Left ventricle myocardium inferior (tissue), 1 donor: ENCODE measurements around the gene CHIA. TPM values are rescaled to one million over a fixed set of nuclear protein-coding genes. Genes with fewer than 3 reads are reported as not detected.

Experiments used
- DNase-seq: peaks from one replicate; pipeline ENCODE4 v3.0.0-alpha.2; 2020
- H3K27ac ChIP-seq: fragments of 200-600 bp; replicated peaks from 2 replicates; pipeline ENCODE4 v1.8.0; 2021
- H3K27me3 ChIP-seq: fragments of 200-600 bp; 2 replicates; pipeline ENCODE4 v1.8.0; 2021; ENCODE audit warnings: low read depth
- H3K36me3 ChIP-seq: fragments of 200-600 bp; 2 replicates; pipeline ENCODE4 v1.8.0; 2021
- H3K4me1 ChIP-seq: fragments of 200-600 bp; 2 replicates; pipeline ENCODE4 v1.8.0; 2021
- H3K4me3 ChIP-seq: fragments of 200-600 bp; 2 replicates; pipeline ENCODE4 v1.8.0; 2021; ENCODE audit warnings: mild to moderate bottlenecking, moderate library complexity
- H3K9me3 ChIP-seq: fragments of 200-600 bp; replicated peaks from 2 replicates; pipeline ENCODE4 v1.8.0; 2021
- CTCF ChIP-seq: fragments of 200-600 bp; IDR thresholded peaks from 2 replicates; pipeline ENCODE4 v1.8.0; 2021; ENCODE audit warnings: antibody characterized with exemption, mild to moderate bottlenecking, borderline replicate concordance
- intact Hi-C: fragments of 100-400 bp; cut with micrococcal nuclease; formaldehyde crosslinking; loops from one replicate; pipeline ENCODE4 v1.11.0; 2022
- long read RNA-seq: library from polyadenylated mRNA; unstranded; transcript quantifications from one replicate; pipeline ENCODE4 v2.0.0, GENCODE V29; 2021
- total RNA-seq: library from RNA; stranded (reverse); fragmentation: NEBNext Ultra II Directional; extraction: Animal tissue kit (Norgen Biotek cat#: 25700); gene quantifications from one replicate; pipeline ENCODE4 v1.2.1, GENCODE V29; 2021
- donor health status: DM: no; HTN: yes; CAD: no; lungs with severe emphysema.

Gene CHIA
- not detected for total RNA-seq
- long read RNA-seq, result 0 reads

GRCh38 chr1:111290630-111291029 lies at the start of gene CHIA:
CHIA (plus strand) TSS chr1:111290851; CDS start chr1:111310468, 19,617 bp downstream.
- H3K36me3 ChIP-seq, result no peaks in the 10 kb centered on the region
- H3K27me3 ChIP-seq, result peaks cover 5% of the 10 kb centered on the region
- no peaks in the 10 kb centered on the region for H3K9me3 ChIP-seq
- intact Hi-C loops, result no loop called here
- no peak within 1 kb of the TSS for H3K27ac ChIP-seq
- TF ChIP-seq CTCF, result no peak
- H3K4me3 ChIP-seq, result no peak within 1 kb of the TSS
- H3K4me1 ChIP-seq, result peaks cover 7% of the 10 kb centered on the region
- no peak for DNase-seq

GRCh38 chr1:111241797-111242196 lies 48.9 kb upstream of the CHIA start:
- Histone ChIP-seq H3K4me3 (no peak overlapping the region), H3K4me1 (peaks cover 17% of the 10 kb centered on the region), H3K36me3 (no peaks in the 10 kb centered on the region), H3K27me3 (no peaks in the 10 kb centered on the region), H3K9me3 (no peaks in the 10 kb centered on the region), H3K27ac (no peak overlapping the region)
- TF ChIP-seq CTCF, result no peak
- no peak for DNase-seq
- intact Hi-C loops, result no loop called here

- Histone ChIP-seq H3K36me3 (no peaks in the 10 kb centered on the region), H3K27me3 (no peaks in the 10 kb centered on the region), H3K4me3 (no peak overlapping the region), H3K9me3 (no peaks in the 10 kb centered on the region), H3K27ac (peak overlapping the region; percentile 32), H3K4me1 (peaks cover 17% of the 10 kb centered on the region)
- intact Hi-C loops, result no loop called here
- TF ChIP-seq CTCF, result no peak
- DNase-seq, result peak; percentile 40
Observed at GRCh38 chr1:111242805-111243523, 47.7 kb upstream of the CHIA start.

GRCh38 chr1:111247125-111247838 lies 43.4 kb upstream of the CHIA start:
- Histone ChIP-seq H3K9me3 (no peaks in the 10 kb centered on the region), H3K36me3 (no peaks in the 10 kb centered on the region), H3K27ac (no peak overlapping the region), H3K27me3 (no peaks in the 10 kb centered on the region), H3K4me1 (peaks cover 17% of the 10 kb centered on the region), H3K4me3 (no peak overlapping the region)
- no peak for DNase-seq
- TF ChIP-seq CTCF, result no peak
- intact Hi-C loops, result no loop called here

GRCh38 chr1:111249960-111250359 lies 40.7 kb upstream of the CHIA start:
- Histone ChIP-seq H3K9me3 (no peaks in the 10 kb centered on the region), H3K27ac (no peak overlapping the region), H3K36me3 (no peaks in the 10 kb centered on the region), H3K4me1 (no peaks in the 10 kb centered on the region), H3K27me3 (peaks cover 5% of the 10 kb centered on the region), H3K4me3 (no peak overlapping the region)
- DNase-seq, result no peak
- intact Hi-C loops, result no loop called here
- no peak for TF ChIP-seq CTCF
